ENCODE data around the gene CDH4.

Gene CDH4

DNA sequence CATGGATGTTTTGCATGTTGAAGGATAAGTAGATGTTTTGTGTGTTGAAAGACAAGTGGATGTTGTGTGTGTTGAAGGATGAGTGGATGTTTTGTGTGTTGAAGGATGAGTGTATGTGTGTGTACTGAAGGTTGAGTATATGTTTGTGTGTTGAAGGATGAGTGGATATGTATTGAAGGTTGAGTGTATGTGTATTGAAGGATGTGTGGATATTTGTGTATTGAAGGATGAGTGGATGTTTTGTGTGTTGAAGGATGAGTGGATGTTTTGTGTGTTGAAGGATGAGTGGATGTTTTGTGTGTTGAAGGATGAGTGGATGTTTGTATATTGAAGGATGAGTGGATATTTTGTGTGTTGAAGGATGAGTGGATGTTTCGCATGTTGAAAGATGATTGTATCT is 325.0 kb downstream of the CDH4 start:
- no peak overlapping the region for H3K27ac ChIP-seq (ENCODE audit: extremely low read depth, low read depth, low read length)
- POLR2A ChIA-PET: no interaction called here
- CTCF ChIA-PET: no interaction called here

DNA sequence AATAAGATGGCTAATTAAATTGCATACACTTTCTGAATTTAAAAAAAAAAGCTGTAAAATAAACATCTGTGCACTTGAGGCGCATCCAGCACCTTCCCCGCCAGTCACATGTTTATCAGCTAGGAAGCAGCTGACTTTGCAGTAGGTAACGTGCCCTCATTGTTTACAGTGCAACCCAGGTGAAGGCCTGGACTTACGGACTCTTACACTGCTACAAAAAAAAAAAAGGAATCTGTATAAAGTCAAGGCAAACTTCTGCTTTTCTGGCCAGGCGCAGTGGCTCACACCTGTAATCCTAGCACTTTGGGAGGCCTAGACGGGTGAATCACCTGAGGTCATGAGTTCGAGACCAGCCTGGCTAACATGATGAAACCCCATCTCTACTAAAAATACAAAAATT is 327.8 kb downstream of the CDH4 start:
- ChIA-PET POLR2A (no interaction called here), CTCF (no interaction called here)
- no peak overlapping the region for H3K4me3 ChIP-seq (ENCODE audit: low read depth, low read length)
- no peak overlapping the region for H3K27ac ChIP-seq (ENCODE audit: extremely low read depth, low read depth, low read length)
- H3K4me1 ChIP-seq (ENCODE audit: control insufficient read depth, insufficient read depth, low read length): no peaks in the 10 kb centered on the region
- no peaks in the 10 kb centered on the region for H3K9me3 ChIP-seq (ENCODE audit: control insufficient read depth, insufficient read depth, low read depth, low read length)
- no peaks in the 10 kb centered on the region for H3K36me3 ChIP-seq (ENCODE audit: control insufficient read depth in 2 of 2, insufficient read depth in 1 of 2, low read length in 2 of 2)
- TF ChIP-seq ZNF76 (tag by site-specific recombination; IDR thresholded peaks at IDR 0.05; ENCODE audit: borderline replicate concordance, low read depth) (no peak), ZNF510 (tag by site-specific recombination; IDR thresholded peaks at IDR 0.05; ENCODE audit: insufficient replicate concordance) (no peak)

More for the DNA sequence above, 325.0 kb downstream of the CDH4 start:
- TF ChIP-seq ZNF585B (tag by site-specific recombination; IDR thresholded peaks at IDR 0.05) (no peak), ZNF777 (tag by site-specific recombination; IDR thresholded peaks at IDR 0.05; ENCODE audit: borderline replicate concordance) (no peak), ZNF501 (tag by site-specific recombination; IDR thresholded peaks at IDR 0.05) (no peak), KLF7 (tag by site-specific recombination; IDR thresholded peaks at IDR 0.05; ENCODE audit: borderline replicate concordance) (no peak), GLI2 (tag by site-specific recombination; IDR thresholded peaks at IDR 0.05; ENCODE audit: borderline replicate concordance, low read depth) (no peak), ZNF624 (tag by site-specific recombination; IDR thresholded peaks at IDR 0.05) (no peak), ZNF664 (tag by site-specific recombination; IDR thresholded peaks at IDR 0.05) (no peak), TRIM28 (IDR thresholded peaks at IDR 0.05; ENCODE audit: borderline replicate concordance, low read length) (no peak), ZNF274 (IDR thresholded peaks at IDR 0.05; ENCODE audit: low read length) (no peak), ZNF274 (tag by site-specific recombination; IDR thresholded peaks at IDR 0.05; ENCODE audit: borderline replicate concordance) (no peak), ZNF16 (tag by site-specific recombination; IDR thresholded peaks at IDR 0.05; ENCODE audit: low read depth) (no peak), ZNF239 (tag by site-specific recombination; IDR thresholded peaks at IDR 0.05) (no peak), KLF16 (tag by site-specific recombination; IDR thresholded peaks at IDR 0.05) (no peak), ZSCAN23 (tag by site-specific recombination; IDR thresholded peaks at IDR 0.05) (no peak), HOXD13 (CRISPR knock-in tag; IDR thresholded peaks at IDR 0.05; ENCODE audit: borderline replicate concordance) (no peak), ZSCAN16 (tag by site-specific recombination; IDR thresholded peaks at IDR 0.05) (no peak), ZNF529 (tag by site-specific recombination; IDR thresholded peaks at IDR 0.05; ENCODE audit: insufficient replicate concordance) (no peak), ZNF561 (tag by site-specific recombination; IDR thresholded peaks at IDR 0.05; ENCODE audit: borderline replicate concordance) (no peak)
- TF ChIP-seq, protein P1, sequence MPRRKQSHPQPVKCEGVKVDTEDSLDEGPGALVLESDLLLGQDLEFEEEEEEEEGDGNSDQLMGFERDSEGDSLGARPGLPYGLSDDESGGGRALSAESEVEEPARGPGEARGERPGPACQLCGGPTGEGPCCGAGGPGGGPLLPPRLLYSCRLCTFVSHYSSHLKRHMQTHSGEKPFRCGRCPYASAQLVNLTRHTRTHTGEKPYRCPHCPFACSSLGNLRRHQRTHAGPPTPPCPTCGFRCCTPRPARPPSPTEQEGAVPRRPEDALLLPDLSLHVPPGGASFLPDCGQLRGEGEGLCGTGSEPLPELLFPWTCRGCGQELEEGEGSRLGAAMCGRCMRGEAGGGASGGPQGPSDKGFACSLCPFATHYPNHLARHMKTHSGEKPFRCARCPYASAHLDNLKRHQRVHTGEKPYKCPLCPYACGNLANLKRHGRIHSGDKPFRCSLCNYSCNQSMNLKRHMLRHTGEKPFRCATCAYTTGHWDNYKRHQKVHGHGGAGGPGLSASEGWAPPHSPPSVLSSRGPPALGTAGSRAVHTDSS (tag by site-specific recombination; IDR thresholded peaks at IDR 0.05): no peak
- TF ChIP-seq, protein P2, sequence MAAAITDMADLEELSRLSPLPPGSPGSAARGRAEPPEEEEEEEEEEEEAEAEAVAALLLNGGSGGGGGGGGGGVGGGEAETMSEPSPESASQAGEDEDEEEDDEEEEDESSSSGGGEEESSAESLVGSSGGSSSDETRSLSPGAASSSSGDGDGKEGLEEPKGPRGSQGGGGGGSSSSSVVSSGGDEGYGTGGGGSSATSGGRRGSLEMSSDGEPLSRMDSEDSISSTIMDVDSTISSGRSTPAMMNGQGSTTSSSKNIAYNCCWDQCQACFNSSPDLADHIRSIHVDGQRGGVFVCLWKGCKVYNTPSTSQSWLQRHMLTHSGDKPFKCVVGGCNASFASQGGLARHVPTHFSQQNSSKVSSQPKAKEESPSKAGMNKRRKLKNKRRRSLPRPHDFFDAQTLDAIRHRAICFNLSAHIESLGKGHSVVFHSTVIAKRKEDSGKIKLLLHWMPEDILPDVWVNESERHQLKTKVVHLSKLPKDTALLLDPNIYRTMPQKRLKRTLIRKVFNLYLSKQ (tag by site-specific recombination; IDR thresholded peaks at IDR 0.05; ENCODE audit: borderline replicate concordance): no peak
- H3K36me3 ChIP-seq (ENCODE audit: control insufficient read depth in 2 of 2, insufficient read depth in 1 of 2, low read length in 2 of 2): no peaks in the 10 kb centered on the region
- H3K9me3 ChIP-seq (ENCODE audit: control insufficient read depth, insufficient read depth, low read depth, low read length): no peaks in the 10 kb centered on the region
- no peaks in the 10 kb centered on the region for H3K4me1 ChIP-seq (ENCODE audit: control insufficient read depth, insufficient read depth, low read length)
- no peak overlapping the region for H3K4me3 ChIP-seq (ENCODE audit: low read depth, low read length)
